ENCODE measurements around the gene STON1. TPM values are rescaled to one million over a fixed set of nuclear protein-coding genes. Genes with fewer than 3 reads are reported as not detected.

STON1 gene
- total RNA-seq, 2 experiments from 2014 or later = 1.3 TPM

GRCh38 chr2:48600204-48600813 lies 70.4 kb downstream of the STON1 start:
- H3K27me3 Mint-ChIP-seq = no peaks in the 10 kb centered on the region
- ATAC-seq (ENCODE audit: poor library complexity) (no peak), DNase-seq (peak in 3 of 14 experiments; percentile 8 to 28 (median 19))
- no peaks in the 10 kb centered on the region for H3K36me3 Mint-ChIP-seq (ENCODE audit: low read depth)
- Histone ChIP-seq H3K4me1 (ENCODE audit: insufficient read depth, low read length) (no peaks in the 10 kb centered on the region), H3K36me3 (ENCODE audit: insufficient read depth, low read length) (no peaks in the 10 kb centered on the region), H3K27me3 (ENCODE audit: control insufficient read depth in 1 of 2, insufficient read depth in 2 of 2, low read length in 2 of 2) (no peaks in the 10 kb centered on the region), H3K27ac (ENCODE audit: low read depth in 1 of 2, low read length in 2 of 2) (no peak overlapping the region), H3K4me3 (ENCODE audit: low read length) (no peak overlapping the region), H3K9me3 (ENCODE audit: control insufficient read depth in 1 of 2, insufficient read depth in 1 of 2, low read length in 2 of 2) (no peaks in the 10 kb centered on the region)
- CTCF ChIA-PET = interaction anchor here (0.9 kb wide), 1 partner anchor 10 kb away, joined by 3 read pairs; no protein-coding TSS in a partner anchor
- intact Hi-C loops (cut with DNase I, micrococcal nuclease) = loop anchor here in 1 of 2 experiments (10.0 kb wide), 1 partner anchor 1804 kb away; no protein-coding TSS in a partner anchor
- TF ChIP-seq, protein P1, sequence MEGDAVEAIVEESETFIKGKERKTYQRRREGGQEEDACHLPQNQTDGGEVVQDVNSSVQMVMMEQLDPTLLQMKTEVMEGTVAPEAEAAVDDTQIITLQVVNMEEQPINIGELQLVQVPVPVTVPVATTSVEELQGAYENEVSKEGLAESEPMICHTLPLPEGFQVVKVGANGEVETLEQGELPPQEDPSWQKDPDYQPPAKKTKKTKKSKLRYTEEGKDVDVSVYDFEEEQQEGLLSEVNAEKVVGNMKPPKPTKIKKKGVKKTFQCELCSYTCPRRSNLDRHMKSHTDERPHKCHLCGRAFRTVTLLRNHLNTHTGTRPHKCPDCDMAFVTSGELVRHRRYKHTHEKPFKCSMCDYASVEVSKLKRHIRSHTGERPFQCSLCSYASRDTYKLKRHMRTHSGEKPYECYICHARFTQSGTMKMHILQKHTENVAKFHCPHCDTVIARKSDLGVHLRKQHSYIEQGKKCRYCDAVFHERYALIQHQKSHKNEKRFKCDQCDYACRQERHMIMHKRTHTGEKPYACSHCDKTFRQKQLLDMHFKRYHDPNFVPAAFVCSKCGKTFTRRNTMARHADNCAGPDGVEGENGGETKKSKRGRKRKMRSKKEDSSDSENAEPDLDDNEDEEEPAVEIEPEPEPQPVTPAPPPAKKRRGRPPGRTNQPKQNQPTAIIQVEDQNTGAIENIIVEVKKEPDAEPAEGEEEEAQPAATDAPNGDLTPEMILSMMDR (IDR thresholded peaks at IDR 0.05) = peak; percentile 73
- H3K9me3 Mint-ChIP-seq = no peaks in the 10 kb centered on the region
- no peak overlapping the region for H3K4me3 Mint-ChIP-seq
- no peaks in the 10 kb centered on the region for H3K4me1 Mint-ChIP-seq (ENCODE audit: low read depth)
- POLR2A ChIA-PET = interaction anchor here (1.0 kb wide), 1 partner anchor 10 kb away, joined by 3 read pairs; no protein-coding TSS in a partner anchor
- no peak overlapping the region for H3K27ac Mint-ChIP-seq

- H3K27ac ChIP-seq (ENCODE audit: low read depth in 1 of 2, low read length in 2 of 2) = no peak overlapping the region
- ChIA-PET POLR2A (no interaction called here), CTCF (interaction anchor here (0.9 kb wide), 1 partner anchor 10 kb away, joined by 3 read pairs; no protein-coding TSS in a partner anchor)
- no peak overlapping the region for H3K4me3 ChIP-seq (ENCODE audit: low read length)
- no peak for DNase-seq
- H3K9me3 Mint-ChIP-seq = no peaks in the 10 kb centered on the region
- no peaks in the 10 kb centered on the region for H3K9me3 ChIP-seq (ENCODE audit: control insufficient read depth in 1 of 2, insufficient read depth in 1 of 2, low read length in 2 of 2)
- intact Hi-C loops (cut with DNase I, micrococcal nuclease) = loop anchor here in 1 of 2 experiments (10.0 kb wide), 1 partner anchor 1804 kb away; no protein-coding TSS in a partner anchor
- H3K4me3 Mint-ChIP-seq = no peak overlapping the region
- no peaks in the 10 kb centered on the region for H3K4me1 ChIP-seq (ENCODE audit: insufficient read depth, low read length)
- H3K36me3 ChIP-seq (ENCODE audit: insufficient read depth, low read length) = no peaks in the 10 kb centered on the region
- ATAC-seq (ENCODE audit: poor library complexity) = no peak
- no peaks in the 10 kb centered on the region for H3K27me3 ChIP-seq (ENCODE audit: control insufficient read depth in 1 of 2, insufficient read depth in 2 of 2, low read length in 2 of 2)
- TF ChIP-seq, protein P1 (IDR thresholded peaks at IDR 0.05) = no peak
- H3K36me3 Mint-ChIP-seq (ENCODE audit: low read depth) = no peaks in the 10 kb centered on the region
- no peaks in the 10 kb centered on the region for H3K4me1 Mint-ChIP-seq (ENCODE audit: low read depth)
- no peak overlapping the region for H3K27ac Mint-ChIP-seq
- no peaks in the 10 kb centered on the region for H3K27me3 Mint-ChIP-seq
These were observed 71.0 kb downstream of the STON1 start for GRCh38 chr2:48600917-48601316.

DNA sequence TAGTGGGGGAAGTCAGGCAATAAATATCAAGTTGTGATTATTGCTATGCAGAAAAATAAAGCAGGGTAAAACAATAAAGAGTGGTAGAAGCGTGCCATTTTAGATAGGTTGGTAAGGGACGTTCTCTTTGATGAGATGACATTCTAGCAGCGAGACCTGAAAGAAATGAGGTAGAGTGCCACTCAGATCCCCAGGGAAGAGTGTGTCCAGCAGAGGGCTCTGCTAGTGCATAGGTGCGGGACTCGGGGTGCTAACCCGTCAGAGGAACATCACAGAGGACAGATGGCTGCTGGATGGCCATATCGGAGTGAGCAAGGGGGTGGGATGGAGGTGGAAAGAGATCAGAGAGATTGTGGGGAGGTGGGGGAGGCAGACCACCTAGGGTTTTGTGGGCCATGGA lies 71.4 kb downstream of the STON1 start:
- no peaks in the 10 kb centered on the region for H3K27me3 ChIP-seq (ENCODE audit: control insufficient read depth in 1 of 2, insufficient read depth in 2 of 2, low read length in 2 of 2)
- POLR2A ChIA-PET = no interaction called here
- no peak overlapping the region for H3K27ac ChIP-seq (ENCODE audit: low read depth in 1 of 2, low read length in 2 of 2)
- Mint-ChIP-seq H3K9me3 (no peaks in the 10 kb centered on the region), H3K4me1 (ENCODE audit: low read depth) (no peaks in the 10 kb centered on the region), H3K4me3 (no peak overlapping the region), H3K27me3 (no peaks in the 10 kb centered on the region), H3K27ac (no peak overlapping the region), H3K36me3 (ENCODE audit: low read depth) (no peaks in the 10 kb centered on the region)
- peak in 2 of 14 experiments; percentile 10 to 11 for DNase-seq
- TF ChIP-seq, protein P1 (IDR thresholded peaks at IDR 0.05) = no peak
- no peak for ATAC-seq (ENCODE audit: poor library complexity)
- intact Hi-C loops (cut with DNase I, micrococcal nuclease) = loop anchor here in 1 of 2 experiments (10.0 kb wide), 1 partner anchor 1803 kb away; no protein-coding TSS in a partner anchor
- H3K36me3 ChIP-seq (ENCODE audit: insufficient read depth, low read length) = no peaks in the 10 kb centered on the region
- CTCF ChIA-PET = no interaction called here
- no peaks in the 10 kb centered on the region for H3K9me3 ChIP-seq (ENCODE audit: control insufficient read depth in 1 of 2, insufficient read depth in 1 of 2, low read length in 2 of 2)
- H3K4me1 ChIP-seq (ENCODE audit: insufficient read depth, low read length) = no peaks in the 10 kb centered on the region
- H3K4me3 ChIP-seq (ENCODE audit: low read length) = no peak overlapping the region
